HG02938 (cell line): ENCODE measurements around the gene PSENEN.

Experiments
- ATAC-seq: cut with Tn5 transposase; IDR thresholded peaks from one replicate; pipeline ENCODE4 v1.9.1; 2021; ENCODE audit warnings: mild to moderate bottlenecking, moderate library complexity; ENCODE audit not compliant: unreplicated experiment

PSENEN gene

DNA sequence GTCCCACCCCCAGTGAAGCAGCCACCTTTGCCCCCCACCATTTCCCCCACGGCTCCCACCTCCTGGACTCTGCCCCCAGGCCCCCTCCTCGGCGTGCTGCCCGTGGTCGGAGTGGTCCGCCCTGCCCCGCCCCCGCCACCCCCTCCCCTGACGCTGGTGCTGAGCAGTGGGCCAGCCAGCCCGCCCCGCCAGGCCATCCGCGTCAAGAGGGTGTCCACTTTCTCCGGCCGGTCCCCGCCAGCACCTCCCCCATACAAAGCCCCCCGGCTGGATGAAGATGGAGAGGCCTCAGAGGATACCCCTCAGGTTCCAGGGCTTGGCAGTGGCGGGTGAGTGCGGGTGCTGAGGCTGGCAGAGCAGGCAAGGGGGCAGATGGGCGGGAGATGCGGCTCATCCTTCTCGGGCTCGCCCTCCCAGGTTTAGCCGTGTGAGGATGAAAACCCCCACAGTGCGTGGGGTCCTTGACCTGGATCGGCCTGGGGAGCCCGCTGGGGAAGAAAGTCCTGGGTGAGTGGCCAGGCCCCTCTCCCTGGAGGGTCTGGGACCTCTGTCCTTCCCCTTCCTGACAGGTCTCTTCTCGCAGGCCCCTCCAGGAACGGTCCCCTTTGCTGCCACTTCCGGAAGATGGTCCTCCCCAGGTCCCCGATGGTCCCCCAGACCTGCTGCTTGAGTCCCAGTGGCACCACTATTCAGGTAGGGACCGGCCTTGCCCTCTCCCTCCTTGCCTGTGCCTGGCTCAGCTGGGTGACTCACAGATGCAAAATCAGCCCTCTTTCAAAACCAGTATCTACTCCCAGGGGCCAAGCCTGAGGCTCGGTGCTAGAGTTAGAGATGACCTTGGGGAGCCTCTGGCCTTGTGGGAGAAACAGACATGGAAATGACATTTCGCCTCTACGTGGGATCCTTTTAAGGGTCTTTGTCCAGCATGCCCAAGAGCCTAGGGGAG is 12.0 kb upstream of the PSENEN start:
- no peak for ATAC-seq

DNA sequence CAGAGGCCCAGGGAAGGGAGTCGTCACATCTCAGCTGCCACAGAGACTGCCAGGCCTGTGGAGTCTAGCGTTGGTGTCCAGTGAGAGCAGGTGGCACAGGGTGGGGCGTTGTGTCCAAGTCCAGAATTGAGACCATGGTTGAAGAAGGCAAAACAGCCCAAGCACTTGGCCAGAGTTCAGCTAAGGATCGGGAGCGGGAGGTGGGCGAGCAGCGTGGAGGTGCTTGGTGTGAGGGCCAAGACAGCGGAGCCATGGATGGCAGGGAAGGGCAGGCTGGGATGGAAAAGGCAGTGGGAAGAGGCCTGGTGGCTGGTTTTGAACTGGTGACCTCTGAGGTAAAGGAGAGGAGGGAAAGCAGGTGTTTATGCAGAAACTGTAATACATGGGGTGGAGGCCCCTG is 11.2 kb upstream of the PSENEN start:
- no peak for ATAC-seq

DNA sequence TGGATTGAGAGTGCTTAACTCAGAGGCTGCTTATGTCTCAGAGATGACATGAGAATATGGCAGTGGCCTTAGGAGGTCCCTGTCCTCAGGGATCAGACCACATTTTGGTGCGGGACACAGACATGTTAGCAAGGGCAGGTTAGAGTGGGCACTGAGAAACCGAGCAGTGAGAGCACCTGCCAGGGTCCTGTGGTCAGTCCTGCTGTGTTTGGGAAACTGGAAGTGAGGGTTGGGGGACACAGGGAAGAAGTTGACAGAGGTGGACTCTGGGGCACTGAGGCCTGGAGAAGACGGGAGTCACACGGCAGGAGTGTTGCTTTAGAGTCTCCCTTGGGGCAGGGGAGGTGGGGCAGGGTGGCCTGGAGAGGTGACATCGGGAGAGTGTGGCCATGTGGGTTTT is 10.6 kb upstream of the PSENEN start:
- ATAC-seq, result no peak

DNA sequence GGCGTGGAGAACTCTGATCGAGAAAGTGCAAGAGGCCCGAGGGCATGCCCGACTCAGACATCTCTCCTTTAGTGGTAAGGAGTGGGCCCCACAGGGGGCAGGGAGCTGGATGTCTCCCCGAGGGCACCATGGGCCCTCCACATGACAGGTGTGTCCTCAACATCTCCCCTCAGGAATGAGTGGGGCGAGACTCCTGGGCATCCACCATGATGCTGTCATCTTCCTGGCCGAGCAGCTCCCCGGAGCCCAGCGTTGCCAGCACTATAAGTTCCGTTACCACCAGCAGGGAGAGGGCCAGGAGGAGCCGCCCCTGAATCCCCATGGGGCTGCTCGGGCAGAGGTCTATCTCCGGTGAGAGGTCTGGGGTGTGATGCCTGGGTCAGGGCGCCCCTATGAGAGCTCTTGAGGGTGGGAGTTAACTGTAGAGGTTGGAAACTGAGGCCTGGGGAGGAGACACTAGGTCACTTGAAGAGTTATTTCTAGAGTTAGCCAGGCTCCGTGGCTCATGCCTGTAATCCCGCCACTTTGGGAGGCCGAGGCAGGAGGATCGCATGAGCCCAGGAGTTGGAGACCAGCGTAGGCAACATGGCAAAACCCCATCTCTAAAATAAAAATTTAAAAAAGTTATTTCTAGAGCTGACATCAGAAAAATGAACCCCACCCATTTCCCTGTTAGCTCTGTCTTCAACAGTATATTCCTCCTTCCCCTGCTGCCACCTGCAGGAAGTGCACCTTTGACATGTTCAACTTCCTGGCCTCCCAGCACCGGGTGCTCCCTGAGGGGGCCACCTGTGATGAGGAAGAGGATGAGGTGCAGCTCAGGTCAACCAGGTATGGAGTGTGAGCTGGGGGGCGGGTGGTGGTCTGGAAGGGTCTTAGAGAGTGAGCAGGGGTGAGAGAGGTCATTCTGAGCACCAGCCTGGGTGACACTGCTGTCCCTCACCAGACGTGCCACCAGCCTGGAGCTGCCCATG is 8.3 kb upstream of the PSENEN start:
- ATAC-seq, result no peak

DNA sequence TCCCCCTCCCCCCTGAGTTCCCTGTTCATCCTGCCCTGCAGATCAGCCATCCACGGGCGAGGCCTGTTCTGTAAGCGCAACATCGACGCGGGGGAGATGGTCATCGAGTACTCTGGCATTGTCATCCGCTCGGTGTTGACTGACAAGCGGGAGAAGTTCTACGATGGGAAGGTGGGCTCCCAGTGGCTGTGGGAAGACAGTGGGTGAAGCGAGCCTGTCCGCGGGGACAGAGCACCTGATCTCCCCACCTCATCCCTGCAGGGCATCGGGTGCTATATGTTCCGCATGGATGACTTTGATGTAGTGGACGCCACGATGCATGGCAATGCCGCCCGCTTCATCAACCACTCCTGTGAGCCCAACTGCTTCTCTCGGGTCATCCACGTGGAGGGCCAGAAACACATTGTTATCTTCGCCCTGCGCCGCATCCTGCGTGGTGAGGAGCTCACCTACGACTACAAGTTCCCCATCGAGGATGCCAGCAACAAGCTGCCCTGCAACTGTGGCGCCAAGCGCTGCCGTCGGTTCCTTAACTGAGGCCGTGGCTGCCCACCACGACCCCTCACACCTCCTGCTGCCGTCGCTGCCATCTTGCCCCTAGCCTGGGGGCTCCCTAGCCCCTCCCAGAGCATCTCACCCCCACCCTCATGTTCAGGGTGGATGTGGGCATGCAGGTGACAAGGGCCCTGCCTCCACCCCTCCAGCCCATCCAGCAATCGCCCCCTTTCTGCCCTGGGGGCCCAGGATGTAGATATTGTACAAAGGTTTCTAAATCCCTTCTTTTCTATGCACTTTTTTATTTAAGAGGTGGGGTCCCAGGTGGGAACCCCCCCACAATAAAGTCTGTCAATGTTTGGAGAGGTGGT is 7.2 kb upstream of the PSENEN start:
- ATAC-seq, result no peak

DNA sequence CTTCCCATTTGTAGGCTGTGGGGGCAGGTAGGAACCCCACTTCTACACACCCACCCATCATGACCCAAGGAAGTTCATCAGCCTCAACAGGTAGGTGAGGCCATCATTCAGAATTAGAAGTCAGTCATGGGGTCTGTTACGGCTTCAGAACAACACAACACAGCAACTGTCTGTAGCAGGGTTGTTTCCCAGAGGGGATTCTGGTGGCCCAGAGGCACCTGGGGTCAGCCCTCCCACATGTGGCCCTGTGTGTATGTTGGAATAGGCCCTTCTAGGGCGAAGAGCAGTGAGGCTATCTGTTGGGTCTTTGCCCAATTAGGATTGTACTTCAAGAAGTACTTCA is 6.6 kb upstream of the PSENEN start:
- ATAC-seq, result no peak

DNA sequence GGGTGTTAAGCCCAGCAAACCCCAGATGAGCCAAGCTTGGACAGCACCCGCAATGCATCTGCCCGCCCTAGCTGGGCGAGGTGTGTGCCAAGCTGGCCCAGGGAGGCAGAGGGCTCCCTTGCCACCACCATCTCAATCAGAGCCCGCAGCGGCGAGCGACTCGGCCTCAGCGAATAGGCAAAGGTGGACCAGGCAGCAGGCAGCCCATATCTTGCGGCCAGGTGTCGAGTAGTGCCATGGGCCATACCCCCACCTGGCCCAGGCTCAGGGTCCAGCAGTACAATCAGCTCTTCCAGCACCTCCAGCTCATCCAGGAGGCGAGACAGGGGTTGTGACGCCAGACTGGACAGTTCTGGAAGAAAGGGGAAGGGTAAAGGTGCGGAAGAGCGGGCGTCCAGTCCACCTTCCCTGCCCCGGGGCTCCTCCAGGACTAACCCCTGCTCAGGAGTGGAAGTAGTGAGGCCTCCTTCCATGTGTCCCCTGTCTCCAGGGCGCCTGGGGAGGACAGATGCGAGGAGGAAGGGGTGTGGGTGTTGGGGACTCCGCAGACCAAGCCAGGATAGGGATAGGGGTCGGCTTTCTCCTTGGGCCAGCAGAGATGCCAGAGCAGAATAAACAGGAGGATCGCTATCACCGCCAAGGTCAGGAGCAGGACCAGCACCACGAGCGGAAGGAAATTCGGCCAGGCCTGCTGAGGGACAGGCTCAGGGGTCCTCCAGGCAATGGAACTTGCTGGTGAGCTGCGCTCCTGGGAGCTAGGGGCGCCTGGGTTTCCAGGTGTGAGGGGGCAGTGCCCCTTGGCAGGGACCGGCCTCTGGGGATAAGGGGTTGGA is 6.0 kb upstream of the PSENEN start:
- no peak for ATAC-seq

DNA sequence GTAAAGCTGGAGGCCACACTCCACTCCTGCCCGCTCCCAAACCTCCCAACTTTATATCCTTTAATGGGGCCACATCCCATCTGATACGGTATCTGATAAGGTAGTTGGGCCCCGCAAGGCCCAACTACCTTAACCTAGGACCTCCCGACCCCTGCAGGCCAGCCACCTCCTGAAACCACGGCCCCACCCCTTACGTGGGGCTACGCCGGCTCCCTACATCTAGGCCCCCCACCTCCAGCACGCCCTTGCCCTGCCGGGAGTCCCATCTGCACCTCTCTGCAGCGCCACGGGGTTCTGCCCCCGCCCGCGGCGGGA is 5.4 kb upstream of the PSENEN start:
- ATAC-seq, result peak; percentile 10

DNA sequence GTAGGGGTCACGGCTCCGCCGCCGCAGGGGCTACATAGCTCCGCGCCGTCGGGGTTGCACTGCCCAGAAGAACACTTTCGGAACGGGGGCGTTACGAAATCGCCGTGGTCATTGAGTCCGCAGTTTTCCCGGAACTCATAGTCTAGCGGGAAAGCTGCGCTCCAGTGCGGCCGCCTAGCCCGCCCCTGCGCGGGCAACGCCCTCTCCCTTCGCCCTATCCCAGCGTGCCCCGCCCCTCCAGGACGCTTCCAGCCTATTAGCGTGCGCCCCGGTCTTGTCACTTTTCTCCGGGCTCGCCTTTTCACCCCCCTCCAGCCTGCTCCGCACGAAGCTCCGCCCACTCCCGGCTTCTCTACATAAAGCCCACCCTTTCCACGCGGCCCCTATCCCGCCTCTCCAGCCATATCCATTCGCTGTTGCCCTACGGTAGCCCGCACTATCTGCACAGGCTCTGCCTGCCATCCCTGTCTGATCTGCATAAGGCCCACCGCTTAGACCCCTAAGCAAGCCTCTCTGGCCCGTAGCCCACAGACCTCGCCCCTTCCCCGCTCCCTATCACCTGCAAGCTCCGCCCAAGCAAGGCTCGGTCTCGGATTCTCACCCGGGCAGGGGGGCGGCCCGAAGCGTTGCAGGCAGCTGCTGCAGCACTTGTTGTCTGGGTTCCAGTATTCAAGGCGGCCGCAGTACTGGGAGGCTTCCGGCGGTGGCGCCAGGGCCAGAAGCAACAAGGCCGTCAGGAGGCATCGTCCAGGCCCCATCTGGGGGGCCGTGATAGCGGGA is 4.8 kb upstream of the PSENEN start:
- ATAC-seq, result peak; percentile 46

DNA sequence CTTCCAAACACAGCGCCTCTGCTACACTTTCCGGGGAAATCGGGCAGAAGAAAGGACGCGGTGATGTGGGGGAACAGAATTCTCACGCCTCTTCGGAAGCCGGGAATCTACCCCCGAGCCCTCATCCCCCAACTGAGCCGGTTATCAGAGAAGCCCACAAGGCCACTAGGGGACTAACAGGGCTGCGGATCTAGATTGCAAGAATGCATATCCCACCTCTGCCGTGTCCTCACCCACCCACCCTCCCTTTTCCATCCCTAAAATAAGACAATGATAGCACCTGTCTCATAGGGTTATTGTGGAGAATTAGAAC is 4.3 kb upstream of the PSENEN start:
- ATAC-seq, result no peak

DNA sequence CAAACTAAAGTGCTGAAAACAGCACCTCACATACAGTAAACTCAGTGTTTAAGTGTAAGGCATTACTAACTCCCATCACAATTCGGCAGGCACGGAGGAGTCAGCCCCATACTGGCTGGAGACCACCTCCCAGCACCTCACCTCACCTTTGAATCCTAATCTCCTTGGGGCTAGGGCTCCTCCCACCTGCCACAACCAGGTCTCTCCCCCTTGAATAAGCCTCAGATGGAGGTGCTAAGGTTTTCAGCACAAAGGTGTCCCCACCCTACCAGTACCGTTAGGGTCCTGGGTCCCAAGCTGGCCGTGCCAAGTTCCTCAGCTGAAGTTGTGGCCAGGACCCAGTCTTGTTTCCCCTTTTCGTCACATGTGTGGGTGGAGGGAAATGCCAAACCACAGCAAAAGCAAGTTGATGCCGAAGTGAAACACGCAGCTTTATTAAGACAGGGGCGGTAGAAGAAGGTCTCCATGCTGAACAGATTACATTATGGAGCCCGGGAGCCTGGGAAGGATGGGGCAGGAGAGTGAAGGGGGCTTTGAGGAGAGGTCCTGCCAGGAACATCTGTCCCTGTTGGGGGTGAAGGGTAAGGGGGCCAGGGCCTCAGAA is 3.2 kb upstream of the PSENEN start, which contains the start of gene IGFLR1:
IGFLR1 (minus strand) TSS at position 332 of the 604 bp plus-strand sequence. CDS start 1,272 bp downstream, outside the sequence.
- no peak for ATAC-seq

DNA sequence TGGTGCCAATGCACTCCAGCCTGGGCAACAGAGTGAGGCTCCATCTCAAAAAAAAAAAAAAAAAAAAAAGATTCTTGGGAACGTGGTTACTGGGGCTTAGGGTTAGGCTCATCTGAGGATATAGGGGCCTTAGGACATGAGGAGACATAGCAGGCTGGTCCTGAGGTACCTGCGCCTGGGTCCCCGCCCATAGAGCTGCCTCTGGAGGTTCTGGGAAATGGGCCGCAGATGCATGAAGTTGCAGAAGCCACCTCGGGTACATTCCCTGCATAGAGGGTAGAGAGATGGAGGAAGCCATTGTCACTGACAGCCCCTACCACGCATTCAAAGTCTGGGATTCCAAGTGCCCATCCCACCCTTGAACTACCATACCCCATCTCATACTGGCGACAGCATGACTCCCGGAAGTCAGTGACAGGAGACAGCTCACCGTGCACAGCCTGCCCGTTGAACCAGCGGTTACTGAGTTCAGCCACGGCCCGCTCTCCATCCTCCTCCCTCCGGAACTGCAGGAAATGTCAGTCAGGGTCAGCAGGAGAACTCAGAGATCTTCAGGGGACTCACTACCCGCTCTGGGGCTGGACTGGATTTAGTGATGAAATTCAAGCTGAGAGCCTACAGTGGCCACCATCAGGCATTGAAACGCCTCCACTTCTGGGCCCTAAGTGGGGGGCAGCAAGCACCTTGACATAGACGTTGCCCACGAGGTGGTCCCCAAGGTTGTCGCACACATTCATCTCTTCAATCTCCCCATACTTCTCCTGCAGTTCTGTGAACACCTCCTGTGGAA is 1.6 kb upstream of the PSENEN start:
- ATAC-seq, result no peak

DNA sequence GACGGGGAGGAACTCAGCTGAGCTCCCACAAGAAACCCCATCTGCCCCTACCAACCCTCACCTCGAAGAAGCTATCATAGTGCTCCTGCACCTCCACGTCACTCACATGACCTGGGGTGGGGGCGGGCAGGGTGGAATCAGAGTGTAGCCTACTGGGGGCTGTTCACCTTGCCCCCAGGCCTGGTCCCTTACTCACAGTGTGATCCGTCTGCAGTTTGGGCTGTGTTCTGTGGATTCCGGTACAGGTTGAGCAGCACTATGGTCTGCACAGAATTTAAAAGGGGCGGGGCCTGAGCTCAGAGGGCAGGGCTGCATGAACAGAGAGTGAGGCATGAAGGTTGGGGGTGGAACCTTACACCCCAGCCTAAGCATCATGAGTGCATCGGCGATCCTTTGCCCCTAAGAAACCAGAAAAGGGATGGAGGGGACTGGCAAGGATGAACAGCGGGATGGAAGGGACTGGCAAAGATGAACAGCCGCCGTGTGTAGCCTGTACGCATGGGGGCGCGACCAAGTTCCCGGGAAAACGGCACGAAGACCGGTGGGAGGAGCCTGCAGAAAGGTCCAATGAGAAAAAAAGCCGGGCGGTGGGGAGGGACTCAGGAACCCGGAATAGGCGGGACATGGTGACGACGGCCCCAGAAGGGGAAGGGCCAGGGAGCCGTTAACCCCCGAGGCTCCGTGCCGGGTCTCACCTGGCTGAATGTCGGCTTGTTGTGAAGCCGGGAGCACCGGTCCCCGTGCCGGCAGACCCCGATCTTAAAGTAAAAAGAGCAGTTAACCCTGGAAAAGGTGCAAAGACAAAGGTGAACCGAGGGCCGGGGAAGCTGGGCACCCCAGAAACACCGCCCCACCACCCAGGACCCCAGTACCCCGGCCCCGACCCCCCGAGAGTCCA is 772 bp upstream of the PSENEN start:
- peak; percentile 31 for ATAC-seq

DNA sequence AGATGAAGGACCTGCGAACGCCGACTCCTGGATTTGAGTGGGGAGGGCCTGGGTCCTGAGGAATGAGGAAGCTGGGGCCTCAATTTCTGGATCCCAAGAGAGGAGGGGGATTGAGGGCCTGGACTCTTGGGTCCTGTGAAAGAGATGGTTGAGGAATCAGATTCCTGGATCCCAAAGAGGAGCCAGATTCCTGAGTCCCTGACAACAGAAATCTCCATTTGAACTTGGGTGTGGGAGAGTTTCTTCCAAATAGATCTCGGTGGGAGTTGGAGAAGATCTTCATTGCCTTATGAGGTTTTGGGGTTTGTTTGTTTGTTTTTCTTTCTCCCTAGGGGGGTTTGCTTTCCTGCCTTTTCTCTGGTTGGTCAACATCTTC is 624 bp downstream of the PSENEN start:
- no peak for ATAC-seq

DNA sequence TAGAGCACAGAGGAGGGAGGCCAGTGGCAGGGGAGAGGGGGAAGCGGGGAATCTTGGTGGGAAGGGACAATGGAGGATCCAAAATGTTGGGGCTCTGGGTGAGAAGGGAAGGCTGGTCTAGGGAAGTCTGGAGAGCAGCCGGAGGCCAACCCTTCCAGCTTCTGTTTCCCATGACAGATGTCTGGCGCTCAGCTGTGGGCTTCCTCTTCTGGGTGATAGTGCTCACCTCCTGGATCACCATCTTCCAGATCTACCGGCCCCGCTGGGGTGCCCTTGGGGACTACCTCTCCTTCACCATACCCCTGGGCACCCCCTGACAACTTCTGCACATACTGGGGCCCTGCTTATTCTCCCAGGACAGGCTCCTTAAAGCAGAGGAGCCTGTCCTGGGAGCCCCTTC is 1.1 kb downstream of the PSENEN start:
- ATAC-seq, result no peak

DNA sequence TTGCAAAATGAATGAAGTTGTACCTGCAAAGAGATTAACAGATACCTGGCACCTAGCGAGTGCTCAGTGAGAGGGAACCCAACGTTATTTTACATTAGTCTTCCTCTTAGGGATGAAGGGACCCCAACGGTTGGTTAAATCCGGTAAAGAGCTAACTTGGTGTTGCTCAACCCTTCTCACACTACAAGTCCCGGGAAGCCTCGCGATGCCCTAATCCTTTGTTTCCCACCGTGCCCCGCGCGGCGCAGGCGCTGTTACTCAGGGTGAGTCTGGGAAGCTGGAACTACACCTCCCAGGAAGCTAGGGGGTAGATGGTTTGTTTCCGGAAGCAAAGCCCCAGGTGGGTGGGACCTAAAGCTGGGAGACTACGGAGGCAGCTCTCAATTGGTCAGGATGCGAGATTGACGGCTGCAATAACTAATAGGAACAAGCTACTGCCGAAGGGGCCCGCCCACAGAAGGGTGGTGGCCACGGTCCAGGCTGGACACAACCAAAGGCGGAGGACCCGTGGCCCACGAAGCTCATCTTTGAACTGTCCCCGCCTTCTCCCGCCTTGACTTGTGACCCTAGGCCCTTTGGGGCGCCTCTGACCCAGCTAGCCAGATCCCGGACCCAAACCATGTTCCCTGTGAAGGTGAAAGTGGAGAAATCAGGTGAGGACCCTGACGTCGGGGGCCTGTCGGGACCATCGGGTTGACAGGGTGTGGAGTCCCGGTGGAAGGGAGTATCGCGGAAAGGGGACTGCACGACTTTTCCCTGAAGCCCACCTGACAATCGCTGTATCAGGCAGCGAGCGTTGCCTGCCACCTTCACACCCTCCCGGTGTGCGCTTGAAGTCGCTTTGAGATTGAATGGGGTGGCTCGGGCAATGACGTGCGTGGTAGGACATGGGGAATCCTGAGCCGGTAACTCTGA is 2.9 kb downstream of the PSENEN start, which contains the start of gene LIN37:
LIN37 (plus strand) TSS at position 471 of the 915 bp plus-strand sequence; CDS start at position 620, 149 bp downstream.
- ATAC-seq, result peak; percentile 77
